NB4 (cell line): ENCODE results near the gene FKBP5.

Source experiments
- POLR2A ChIP-seq: IDR thresholded peaks from 2 replicates; pipeline ENCODE4 v1.6.1; 2011; ENCODE audit warnings: mild to moderate bottlenecking; ENCODE audit not compliant: insufficient read length; ENCODE audit errors: extremely low read depth
- TF ChIP-seq, protein P1 (sequence below): IDR thresholded peaks from one replicate; pipeline ENCODE4 v1.5.1; 2012; ENCODE audit warnings: low read depth, low read length

DNA sequence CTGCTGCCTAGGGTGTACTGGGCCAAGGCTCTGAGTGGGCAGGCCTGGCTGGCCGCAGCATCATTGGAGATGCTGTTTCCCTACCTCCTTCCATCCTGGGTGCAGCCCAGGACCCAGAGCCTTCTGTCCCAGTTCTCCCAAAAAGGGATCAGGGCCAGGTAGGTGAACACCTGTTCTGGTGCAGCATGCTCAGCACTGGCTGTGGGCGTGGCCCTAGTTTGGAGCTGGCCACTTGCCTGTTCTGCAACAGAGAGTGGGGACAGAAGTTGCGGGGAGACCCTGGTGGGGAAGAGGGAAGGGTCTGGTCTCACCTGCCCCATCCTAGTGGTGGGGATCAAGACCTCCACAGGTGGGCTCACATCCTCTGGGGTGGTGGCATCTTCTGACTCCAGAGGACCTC, 46.7 kb upstream of the FKBP5 start:
- TF ChIP-seq, protein P1, sequence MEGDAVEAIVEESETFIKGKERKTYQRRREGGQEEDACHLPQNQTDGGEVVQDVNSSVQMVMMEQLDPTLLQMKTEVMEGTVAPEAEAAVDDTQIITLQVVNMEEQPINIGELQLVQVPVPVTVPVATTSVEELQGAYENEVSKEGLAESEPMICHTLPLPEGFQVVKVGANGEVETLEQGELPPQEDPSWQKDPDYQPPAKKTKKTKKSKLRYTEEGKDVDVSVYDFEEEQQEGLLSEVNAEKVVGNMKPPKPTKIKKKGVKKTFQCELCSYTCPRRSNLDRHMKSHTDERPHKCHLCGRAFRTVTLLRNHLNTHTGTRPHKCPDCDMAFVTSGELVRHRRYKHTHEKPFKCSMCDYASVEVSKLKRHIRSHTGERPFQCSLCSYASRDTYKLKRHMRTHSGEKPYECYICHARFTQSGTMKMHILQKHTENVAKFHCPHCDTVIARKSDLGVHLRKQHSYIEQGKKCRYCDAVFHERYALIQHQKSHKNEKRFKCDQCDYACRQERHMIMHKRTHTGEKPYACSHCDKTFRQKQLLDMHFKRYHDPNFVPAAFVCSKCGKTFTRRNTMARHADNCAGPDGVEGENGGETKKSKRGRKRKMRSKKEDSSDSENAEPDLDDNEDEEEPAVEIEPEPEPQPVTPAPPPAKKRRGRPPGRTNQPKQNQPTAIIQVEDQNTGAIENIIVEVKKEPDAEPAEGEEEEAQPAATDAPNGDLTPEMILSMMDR: no peak
- no peak for TF ChIP-seq POLR2A
